Right lobe of liver (tissue), 4 donors: Measurements from ENCODE around the gene RAB22A.

Experiments
- POLR2A ChIP-seq: fragments of 450-650 bp; IDR thresholded peaks from one replicate; pipeline ENCODE4 v1.6.1; 2017; ENCODE audit warnings: antibody characterized with exemption, mild to moderate bottlenecking
- TF ChIP-seq, protein P1 (sequence below), 4 donors: fragments of 200-600 bp in 3 of 4; fragments of 450-650 bp in 1 of 4; IDR thresholded peaks; one replicate each; pipeline versions ENCODE4 v1.5.1 to v1.8.0; 2016 to 2022; ENCODE audit warnings: antibody characterized with exemption in 4 of 4, mild to moderate bottlenecking in 2 of 4
- donor health status: DM: no; HTN: no; CAD: no.
- donor health status: DM: no; HTN: no; CAD: no.
- donor health status: DM: no; HTN: yes; CAD: no.

DNA sequence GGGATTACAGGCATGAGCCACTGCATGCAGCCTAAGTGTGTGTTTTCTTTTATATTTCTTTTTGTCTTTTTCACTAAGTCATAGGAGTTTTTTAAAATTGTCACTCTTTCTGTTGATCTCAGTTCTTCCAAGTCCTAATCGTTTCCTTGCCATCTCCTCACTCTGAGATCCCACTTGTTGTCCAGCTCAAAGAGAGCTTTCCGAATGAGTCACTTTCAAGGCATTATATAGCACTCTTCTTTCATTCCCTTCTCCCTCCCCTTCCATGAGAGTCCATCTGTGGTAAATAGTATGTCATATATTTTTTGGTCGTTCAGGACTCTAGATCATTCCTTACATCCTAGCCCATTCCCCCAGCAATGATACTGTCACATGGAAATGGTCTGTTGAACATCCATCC, 83.8 kb downstream of the RAB22A start:
- TF ChIP-seq, protein P1, sequence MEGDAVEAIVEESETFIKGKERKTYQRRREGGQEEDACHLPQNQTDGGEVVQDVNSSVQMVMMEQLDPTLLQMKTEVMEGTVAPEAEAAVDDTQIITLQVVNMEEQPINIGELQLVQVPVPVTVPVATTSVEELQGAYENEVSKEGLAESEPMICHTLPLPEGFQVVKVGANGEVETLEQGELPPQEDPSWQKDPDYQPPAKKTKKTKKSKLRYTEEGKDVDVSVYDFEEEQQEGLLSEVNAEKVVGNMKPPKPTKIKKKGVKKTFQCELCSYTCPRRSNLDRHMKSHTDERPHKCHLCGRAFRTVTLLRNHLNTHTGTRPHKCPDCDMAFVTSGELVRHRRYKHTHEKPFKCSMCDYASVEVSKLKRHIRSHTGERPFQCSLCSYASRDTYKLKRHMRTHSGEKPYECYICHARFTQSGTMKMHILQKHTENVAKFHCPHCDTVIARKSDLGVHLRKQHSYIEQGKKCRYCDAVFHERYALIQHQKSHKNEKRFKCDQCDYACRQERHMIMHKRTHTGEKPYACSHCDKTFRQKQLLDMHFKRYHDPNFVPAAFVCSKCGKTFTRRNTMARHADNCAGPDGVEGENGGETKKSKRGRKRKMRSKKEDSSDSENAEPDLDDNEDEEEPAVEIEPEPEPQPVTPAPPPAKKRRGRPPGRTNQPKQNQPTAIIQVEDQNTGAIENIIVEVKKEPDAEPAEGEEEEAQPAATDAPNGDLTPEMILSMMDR (IDR thresholded peaks at IDR 0.05), result no peak
- TF ChIP-seq POLR2A, result no peak
